GM19452 (cell line): ENCODE data around the gene SERAC1.

Experiments
- ATAC-seq: cut with Tn5 transposase; IDR thresholded peaks from one replicate; pipeline ENCODE4 v1.9.1; 2021; ENCODE audit not compliant: unreplicated experiment

The SERAC1 gene

GRCh38 chr6:158060455-158061360 lies 107.4 kb downstream of the SERAC1 start:
- no peak for ATAC-seq
